HG03280 (cell line): ENCODE measurements around the gene TTC3.
"Not testable (repeated sequence)": the region's sequence is repeated elsewhere in the genome, so short reads cannot be mapped to it uniquely, and the experiment has no call there.

Experiments
- ATAC-seq: cut with Tn5 transposase; IDR thresholded peaks from one replicate; pipeline ENCODE4 v1.9.1; 2021; ENCODE audit warnings: mild to moderate bottlenecking, moderate library complexity; ENCODE audit not compliant: unreplicated experiment

TTC3 gene

DNA sequence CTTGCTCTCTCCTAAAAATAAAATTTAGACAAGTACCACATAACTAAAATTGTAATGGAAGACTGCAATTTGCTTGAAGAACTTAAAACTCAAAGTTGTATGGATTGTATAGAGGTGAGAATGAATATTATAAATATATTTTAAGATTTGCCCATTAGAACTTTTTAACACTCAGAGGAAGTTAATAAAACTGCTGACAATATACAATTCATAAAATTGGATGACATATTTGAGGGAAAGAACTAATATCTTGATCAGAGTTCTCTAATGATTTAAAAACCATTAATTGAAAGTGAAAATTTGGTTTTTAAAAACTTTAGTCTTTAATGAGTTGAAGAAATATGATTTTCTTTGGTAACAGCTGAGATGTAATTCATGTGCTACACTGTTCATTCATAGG, 20.9 kb downstream of the TTC3 start:
- no peak for ATAC-seq

DNA sequence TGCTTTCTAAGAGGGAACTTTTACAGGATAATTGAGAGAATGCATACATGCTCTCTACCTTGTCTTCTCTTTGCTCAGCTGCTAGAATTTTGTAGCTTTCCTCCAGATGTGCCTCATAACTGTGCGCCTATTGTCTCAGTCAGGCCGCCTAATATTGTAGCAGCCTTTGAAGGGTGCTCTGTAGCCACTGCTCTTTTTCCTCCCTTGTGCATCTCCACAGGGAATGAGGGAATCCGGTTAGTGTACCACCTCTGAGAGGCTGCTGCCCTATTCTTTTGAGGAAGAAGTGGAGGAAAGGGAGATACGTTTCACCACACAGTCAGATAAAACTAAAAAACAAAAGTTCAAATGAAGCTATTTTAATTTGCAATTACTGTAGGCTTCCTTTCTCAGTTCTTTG, 22.8 kb downstream of the TTC3 start:
- ATAC-seq, result no peak

GRCh38 chr21:37098751-37099150, 25.7 kb downstream of the TTC3 start:
- ATAC-seq, result no peak

- no peak for ATAC-seq
These were observed 27.3 kb downstream of the TTC3 start for GRCh38 chr21:37100316-37100715.

DNA sequence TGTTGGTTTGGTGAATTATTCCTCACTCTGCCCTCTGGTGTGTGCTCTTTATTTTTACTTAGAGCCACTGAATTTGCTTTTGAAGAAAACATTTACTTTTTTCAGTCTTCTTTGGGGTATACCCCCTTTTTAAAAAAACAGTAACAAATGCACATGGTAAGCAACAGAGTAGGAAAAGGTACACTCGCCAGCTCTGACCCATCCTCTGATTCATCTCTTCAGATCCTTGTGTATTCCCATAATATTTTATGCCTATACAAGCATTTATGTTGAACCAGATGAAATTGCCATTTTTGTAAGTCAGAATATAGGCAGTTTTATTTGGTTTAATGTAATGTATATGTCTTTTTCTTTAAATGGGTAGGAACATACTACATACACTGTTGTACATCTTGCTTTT, 28.3 kb downstream of the TTC3 start:
- ATAC-seq, result no peak

GRCh38 chr21:37102746-37103145, 29.7 kb downstream of the TTC3 start:
- ATAC-seq, result not testable (repeated sequence)

DNA sequence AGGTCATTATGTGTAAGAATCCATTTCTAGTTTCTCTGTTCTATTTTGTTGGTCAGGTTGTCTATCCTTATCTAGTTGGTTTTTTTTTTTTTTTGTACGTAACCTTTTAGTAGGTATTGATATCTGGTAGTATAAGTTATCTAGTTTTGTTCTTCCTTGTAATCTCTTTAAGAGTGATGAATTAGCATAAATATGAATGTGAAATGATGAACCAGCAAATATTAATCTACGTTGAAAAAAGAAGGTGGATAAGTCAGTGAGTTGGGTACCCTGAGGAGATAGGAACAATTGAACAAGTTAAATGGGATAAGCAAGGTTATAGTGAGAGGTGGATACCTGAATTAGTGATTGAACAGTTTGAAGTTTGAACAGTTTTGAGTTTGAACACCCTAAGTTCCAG, 33.9 kb downstream of the TTC3 start:
- no peak for ATAC-seq

DNA sequence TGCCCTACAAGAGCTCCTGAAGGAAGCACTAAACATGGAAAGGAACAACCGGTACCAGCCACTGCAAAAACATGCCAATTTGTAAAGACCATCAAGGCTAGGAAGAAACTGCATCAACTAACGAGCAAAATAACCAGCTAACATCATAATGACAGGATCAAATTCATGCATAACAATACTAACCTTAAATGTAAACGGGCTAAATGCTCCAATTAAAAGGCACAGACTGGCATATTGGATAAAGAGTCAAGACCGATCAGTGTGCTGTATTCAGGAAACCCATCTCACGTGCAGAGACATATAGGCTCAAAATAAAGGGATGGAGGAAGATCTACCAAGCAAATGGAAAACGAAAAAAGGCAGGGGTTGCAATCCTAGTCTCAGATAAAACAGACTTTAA, 38.0 kb downstream of the TTC3 start:
- not testable (repeated sequence) for ATAC-seq

- not testable (repeated sequence) for ATAC-seq
These were observed 41.2 kb downstream of the TTC3 start for GRCh38 chr21:37114301-37114700.

GRCh38 chr21:37116459-37116858, 43.4 kb downstream of the TTC3 start:
- not testable (repeated sequence) for ATAC-seq

DNA sequence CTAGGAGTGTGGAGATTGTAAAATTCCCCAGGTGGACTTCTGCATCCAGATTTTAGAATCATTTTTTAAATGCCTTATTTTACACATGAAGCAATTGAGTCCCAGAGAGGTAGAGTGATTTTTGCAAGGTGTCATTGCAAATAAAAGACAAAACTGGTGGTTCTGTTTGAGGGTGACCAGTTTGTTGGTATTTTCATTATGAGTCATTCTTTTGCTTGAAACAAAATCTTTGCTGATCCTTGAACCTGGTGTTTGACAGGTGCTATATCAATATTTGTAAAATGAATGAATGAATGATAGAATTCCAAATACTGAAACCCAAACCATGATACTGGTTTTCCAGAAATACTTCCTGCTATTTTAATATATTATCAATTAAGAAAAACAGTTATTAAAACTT, 44.1 kb downstream of the TTC3 start:
- no peak for ATAC-seq

GRCh38 chr21:37118187-37118826, 45.3 kb downstream of the TTC3 start:
- no peak for ATAC-seq

DNA sequence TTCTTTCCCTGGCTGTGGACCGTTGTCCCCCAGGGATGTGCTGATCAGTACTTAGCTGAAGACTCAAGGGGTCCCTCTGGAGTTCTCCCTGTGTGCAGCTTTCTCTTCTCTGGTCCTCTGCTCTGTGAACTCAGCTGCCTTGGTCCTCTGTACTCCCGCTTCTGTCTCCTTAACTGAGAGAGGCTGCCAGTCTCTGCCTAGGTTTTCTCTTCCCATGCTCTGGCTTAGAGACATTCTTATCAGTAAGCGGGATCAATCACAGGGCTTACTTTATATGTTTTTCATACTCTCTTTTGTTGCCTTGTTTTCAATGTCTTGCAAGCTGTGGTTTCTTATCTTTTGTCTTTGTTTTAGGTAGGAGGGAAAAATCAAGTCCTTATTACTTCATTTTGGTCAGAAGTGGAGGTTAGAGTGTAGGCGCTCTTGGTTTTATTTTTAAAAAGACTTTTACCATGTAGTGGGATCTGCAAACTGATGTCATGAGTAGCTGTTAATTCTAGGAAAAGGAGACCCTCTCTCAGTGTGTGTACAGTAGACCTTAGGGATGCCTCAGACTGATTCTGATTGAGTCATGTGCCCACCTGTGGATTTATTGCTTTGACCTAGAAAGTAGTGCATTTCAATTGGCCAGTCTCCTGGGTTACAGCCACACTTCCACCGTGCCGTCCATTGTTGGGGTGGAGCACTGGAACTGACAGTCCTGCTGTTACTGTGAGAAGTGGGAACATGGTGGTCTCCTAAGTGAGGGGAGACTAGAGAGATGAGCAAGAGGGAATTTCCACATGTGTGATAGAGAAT, 46.6 kb downstream of the TTC3 start:
- no peak for ATAC-seq

- ATAC-seq, result no peak
These were observed 55.0 kb downstream of the TTC3 start for GRCh38 chr21:37128076-37128475.

DNA sequence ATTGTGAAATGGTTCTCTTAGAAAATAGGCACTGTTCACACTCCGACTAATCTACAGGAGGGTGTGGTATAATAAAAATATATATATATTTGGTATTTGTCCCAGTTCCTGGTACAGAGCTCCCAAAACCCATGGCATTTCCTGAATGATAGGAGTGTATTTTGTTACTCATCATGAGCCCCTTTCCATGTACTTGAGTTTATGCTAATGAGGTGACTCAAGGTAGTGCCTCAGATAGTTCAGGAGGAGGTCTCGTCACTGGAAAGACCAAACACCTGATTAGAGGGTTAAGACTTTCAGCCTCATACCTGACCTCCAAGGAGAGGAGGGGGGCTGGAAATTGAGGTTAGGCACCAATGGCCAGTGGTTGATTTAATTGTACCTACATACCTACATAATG, 57.9 kb downstream of the TTC3 start:
- ATAC-seq, result no peak

GRCh38 chr21:37136261-37136660, 63.2 kb downstream of the TTC3 start:
- ATAC-seq, result no peak

GRCh38 chr21:37136744-37137143, 63.7 kb downstream of the TTC3 start:
- no peak for ATAC-seq

DNA sequence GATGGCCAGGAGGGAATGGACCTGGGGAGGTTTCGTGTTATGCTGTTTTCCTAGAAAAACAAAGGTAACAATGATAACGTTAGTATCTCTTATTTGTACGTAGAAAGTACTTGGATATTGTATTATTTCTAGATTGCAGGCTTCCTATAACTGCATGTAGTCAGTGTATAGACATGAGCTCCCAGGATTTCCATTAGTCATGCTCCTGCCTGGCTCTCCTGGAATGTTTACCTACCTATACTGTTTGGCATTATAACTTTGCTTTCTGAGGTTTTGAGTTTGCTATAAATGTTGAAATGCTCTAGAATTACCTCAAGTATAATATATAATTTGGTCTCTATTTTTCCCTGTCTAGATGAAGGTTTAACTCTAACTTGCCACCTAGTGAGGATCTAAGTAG, 66.1 kb downstream of the TTC3 start:
- no peak for ATAC-seq

- no peak for ATAC-seq
These were observed 66.8 kb downstream of the TTC3 start for GRCh38 chr21:37139902-37140301.

DNA sequence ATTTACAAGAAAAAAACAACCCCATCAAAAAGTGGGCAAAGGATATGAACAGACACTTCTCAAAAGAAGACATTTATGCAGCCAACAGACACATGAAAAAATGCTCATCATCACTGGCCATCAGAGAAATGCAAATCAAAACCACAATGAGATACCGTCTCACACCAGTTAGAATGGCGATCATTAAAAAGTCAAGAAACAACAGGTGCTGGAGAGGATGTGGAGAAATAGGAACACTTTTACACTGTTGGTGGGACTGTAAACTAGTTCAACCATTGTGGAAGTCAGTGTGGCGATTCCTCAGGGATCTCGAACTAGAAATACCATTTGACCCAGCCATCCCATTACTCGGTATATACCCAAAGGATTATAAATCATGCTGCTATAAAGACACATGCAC, 70.3 kb downstream of the TTC3 start:
- not testable (repeated sequence) for ATAC-seq

DNA sequence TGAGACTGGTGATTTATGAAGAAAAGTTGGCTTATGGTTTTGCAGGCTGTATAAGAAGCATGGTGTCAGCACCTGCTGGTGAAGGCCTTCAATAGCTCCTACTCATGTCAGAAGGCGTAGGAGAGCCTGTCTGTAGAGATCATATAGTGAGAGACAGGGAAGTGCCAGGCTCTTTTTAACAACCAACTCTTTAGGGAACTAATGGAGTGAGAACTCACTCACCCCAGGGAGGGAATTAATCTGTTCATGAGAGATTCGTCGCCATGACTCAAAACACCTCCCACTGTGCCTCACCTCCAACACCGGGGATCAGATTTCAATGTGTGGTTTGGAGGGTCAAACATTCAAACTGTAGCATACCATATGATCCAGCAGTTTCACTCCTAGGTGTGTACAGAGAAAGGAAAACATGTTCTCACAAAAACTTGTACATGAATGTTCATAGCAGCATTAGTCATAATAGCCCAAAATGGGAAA, 72.6 kb downstream of the TTC3 start:
- no peak for ATAC-seq
